SU-DHL-6 (cell line): ENCODE data around the gene BNC2.

ENCODE experiments used
- EZH2phosphoT487 ChIP-seq: fragments of 200-600 bp; sonication (generic), shearing (Covaris generic); conservative IDR thresholded peaks from 2 replicates; pipeline ENCODE4 v1.6.1; 2018; ENCODE audit warnings: mild to moderate bottlenecking, antibody characterized with exemption, low read length, moderate library complexity, mixed read lengths
- TF ChIP-seq, protein P1 (sequence below): fragments of 200-600 bp; sonication (generic); IDR thresholded peaks from one replicate; pipeline ENCODE4 v1.5.1; 2017; ENCODE audit warnings: antibody characterized with exemption, mild to moderate bottlenecking, low read length, moderate library complexity; ENCODE audit not compliant: insufficient read depth, poor library complexity, severe bottlenecking

DNA sequence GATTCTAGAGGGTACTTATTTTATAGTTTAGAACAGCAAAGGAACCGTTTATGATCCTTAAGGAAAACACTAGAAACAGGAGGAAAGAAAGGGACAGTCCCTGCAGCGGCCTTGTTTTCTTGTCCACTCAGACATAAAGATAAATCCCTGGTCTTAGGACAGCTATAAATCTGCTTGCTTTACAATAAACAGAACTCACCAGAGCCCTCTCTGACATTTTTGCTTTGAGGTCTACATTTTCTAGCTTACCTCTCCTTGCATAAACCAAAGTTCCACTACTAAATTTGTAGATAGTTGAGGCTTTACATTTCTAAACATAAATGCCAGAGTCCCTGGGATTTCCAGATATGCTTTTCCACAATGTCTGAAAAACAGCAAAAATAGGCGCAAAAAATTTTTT, 422.5 kb downstream of the BNC2 start:
- TF ChIP-seq, protein P1, sequence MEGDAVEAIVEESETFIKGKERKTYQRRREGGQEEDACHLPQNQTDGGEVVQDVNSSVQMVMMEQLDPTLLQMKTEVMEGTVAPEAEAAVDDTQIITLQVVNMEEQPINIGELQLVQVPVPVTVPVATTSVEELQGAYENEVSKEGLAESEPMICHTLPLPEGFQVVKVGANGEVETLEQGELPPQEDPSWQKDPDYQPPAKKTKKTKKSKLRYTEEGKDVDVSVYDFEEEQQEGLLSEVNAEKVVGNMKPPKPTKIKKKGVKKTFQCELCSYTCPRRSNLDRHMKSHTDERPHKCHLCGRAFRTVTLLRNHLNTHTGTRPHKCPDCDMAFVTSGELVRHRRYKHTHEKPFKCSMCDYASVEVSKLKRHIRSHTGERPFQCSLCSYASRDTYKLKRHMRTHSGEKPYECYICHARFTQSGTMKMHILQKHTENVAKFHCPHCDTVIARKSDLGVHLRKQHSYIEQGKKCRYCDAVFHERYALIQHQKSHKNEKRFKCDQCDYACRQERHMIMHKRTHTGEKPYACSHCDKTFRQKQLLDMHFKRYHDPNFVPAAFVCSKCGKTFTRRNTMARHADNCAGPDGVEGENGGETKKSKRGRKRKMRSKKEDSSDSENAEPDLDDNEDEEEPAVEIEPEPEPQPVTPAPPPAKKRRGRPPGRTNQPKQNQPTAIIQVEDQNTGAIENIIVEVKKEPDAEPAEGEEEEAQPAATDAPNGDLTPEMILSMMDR: no peak
- no peak for TF ChIP-seq EZH2phosphoT487
